ENCODE results near the gene ALKBH5. TPM values are rescaled to one million over a fixed set of nuclear protein-coding genes. Genes with fewer than 3 reads are reported as not detected.

Gene ALKBH5
- polyA plus RNA-seq, 1 experiment: 97.5 TPM

GRCh38 chr17:18148586-18148985 is 35.0 kb upstream of the ALKBH5 start:
- ChIA-PET CTCF (interaction anchor here (1.9 kb wide), 1 partner anchor 35 kb away, joined by 4 read pairs; the partner anchor contains the start of gene ALKBH5), POLR2A (no interaction called here)
- H3K36me3 ChIP-seq (ENCODE audit: control insufficient read depth, insufficient read depth, low read length): no peaks in the 10 kb centered on the region
- no peak overlapping the region for H3K4me3 ChIP-seq (ENCODE audit: low read depth, low read length)
- no peaks in the 10 kb centered on the region for H3K27me3 ChIP-seq (ENCODE audit: control insufficient read depth, insufficient read depth, low read length)
- no peak for DNase-seq (ENCODE audit: low read depth)
- no peak for TF ChIP-seq CTCF (IDR thresholded peaks at IDR 0.05; ENCODE audit: insufficient read depth, low read depth, low read length)

- DNase-seq (ENCODE audit: low read depth): no peak
- ChIA-PET POLR2A (no interaction called here), CTCF (interaction anchor here (0.8 kb wide), 1 partner anchor 52 kb away, joined by 3 read pairs; no protein-coding TSS in a partner anchor)
- Histone ChIP-seq H3K27me3 (ENCODE audit: control insufficient read depth, insufficient read depth, low read length) (no peaks in the 10 kb centered on the region), H3K36me3 (ENCODE audit: control insufficient read depth, insufficient read depth, low read length) (no peaks in the 10 kb centered on the region), H3K4me3 (ENCODE audit: low read depth, low read length) (no peak overlapping the region)
- TF ChIP-seq CTCF (IDR thresholded peaks at IDR 0.05; ENCODE audit: insufficient read depth, low read depth, low read length): no peak
Observed at GRCh38 chr17:18151290-18151689, 32.3 kb upstream of the ALKBH5 start.

GRCh38 chr17:18155179-18155578 is 28.4 kb upstream of the ALKBH5 start:
- POLR2A ChIA-PET: no interaction called here
- CTCF ChIA-PET: interaction anchor here (0.5 to 2.6 kb wide), 2 partner anchors 12 to 62 kb away, joined by 4 to 9 read pairs; no protein-coding TSS in a partner anchor
- no peak for TF ChIP-seq CTCF (IDR thresholded peaks at IDR 0.05; ENCODE audit: insufficient read depth, low read depth, low read length)

GRCh38 chr17:18156171-18156975 is 27.3 kb upstream of the ALKBH5 start:
- Histone ChIP-seq H3K4me3 (ENCODE audit: low read depth, low read length) (no peak overlapping the region), H3K36me3 (ENCODE audit: control insufficient read depth, insufficient read depth, low read length) (no peaks in the 10 kb centered on the region), H3K27me3 (ENCODE audit: control insufficient read depth, insufficient read depth, low read length) (no peaks in the 10 kb centered on the region)
- CTCF ChIA-PET: interaction anchor here (2.6 kb wide), 1 partner anchor 13 kb away, joined by 9 read pairs; no protein-coding TSS in a partner anchor
- TF ChIP-seq CTCF (IDR thresholded peaks at IDR 0.05; ENCODE audit: insufficient read depth, low read depth, low read length): no peak
- no peak for DNase-seq (ENCODE audit: low read depth)
- POLR2A ChIA-PET: no interaction called here

More at GRCh38 chr17:18155179-18155578, 28.4 kb upstream of the ALKBH5 start:
- H3K36me3 ChIP-seq (ENCODE audit: control insufficient read depth, insufficient read depth, low read length): no peaks in the 10 kb centered on the region
- H3K4me3 ChIP-seq (ENCODE audit: low read depth, low read length): no peak overlapping the region
- no peak for DNase-seq (ENCODE audit: low read depth)
- no peaks in the 10 kb centered on the region for H3K27me3 ChIP-seq (ENCODE audit: control insufficient read depth, insufficient read depth, low read length)

GRCh38 chr17:18156976-18157280 is 26.7 kb upstream of the ALKBH5 start:
- CTCF ChIA-PET: no interaction called here

More at GRCh38 chr17:18156976-18157280, 26.7 kb upstream of the ALKBH5 start:
- POLR2A ChIA-PET: no interaction called here
- Histone ChIP-seq H3K27me3 (ENCODE audit: control insufficient read depth, insufficient read depth, low read length) (no peaks in the 10 kb centered on the region), H3K4me3 (ENCODE audit: low read depth, low read length) (no peak overlapping the region), H3K36me3 (ENCODE audit: control insufficient read depth, insufficient read depth, low read length) (no peaks in the 10 kb centered on the region)
- TF ChIP-seq CTCF (IDR thresholded peaks at IDR 0.05; ENCODE audit: insufficient read depth, low read depth, low read length): no peak
- no peak for DNase-seq (ENCODE audit: low read depth)

All from BJ (cell line).